A549 (cell line): Measurements from ENCODE around the gene SELENOM. TPM values are rescaled to one million over a fixed set of nuclear protein-coding genes. Genes with fewer than 3 reads are reported as not detected.

ENCODE experiments used
- ATAC-seq, 2 experiments: fragments of 200-7000 bp in 1 of 2; fragments of >200 bp in 1 of 2; cut with Nextera tagmentation in 1 of 2; cut with Tn5 transposase in 1 of 2; 3 replicates each; pipeline versions ENCODE4 v1.8.0 to v1.9.1; 2018 to 2020; ENCODE audit warnings: mild to moderate bottlenecking in 1 of 2, moderate library complexity in 1 of 2
- CTCF ChIA-PET: fragments of 300-600 bp; sonication (Branson Sonifier 250); formaldehyde crosslinking; extraction: SDS; loops from one replicate; lab custom pipeline; 2021; ENCODE audit warnings: antibody characterized with exemption, inconsistent platforms; lab: Yijun Ruan, JAX
- POLR2A ChIA-PET: fragments of 350-600 bp; formaldehyde crosslinking; extraction: SDS; loops from one replicate; lab custom pipeline; 2021; ENCODE audit warnings: antibody characterized with exemption, inconsistent platforms; lab: Yijun Ruan, JAX
- DNase-seq, 2 experiments: peaks; one replicate each; pipeline versions ENCODE4 v3.0.0 to v3.0.0-alpha.2; 2011 to 2016; ENCODE audit warnings: low read depth in 1 of 2, low spot score in 1 of 2
- FAIRE-seq: peaks from 2 replicates; lab custom pipeline; 2011; peaks lifted over from hg19 to GRCh38; lab: Jason Lieb, UNC
- H3K27ac ChIP-seq, 2 experiments: fragments of >200 bp; sonication (Bioruptor Twin); formaldehyde crosslinking; 3 replicates each; pipeline ENCODE4 v1.5.1; 2016 to 2017
- H3K4me1 ChIP-seq: fragments of >200 bp; sonication (Bioruptor Twin); formaldehyde crosslinking; 3 replicates; pipeline ENCODE4 v1.6.1; 2016
- H3K4me2 ChIP-seq: fragments of >200 bp; sonication (Bioruptor Twin); formaldehyde crosslinking; 3 replicates; pipeline ENCODE4 v1.6.1; 2016
- H3K4me3 ChIP-seq: fragments of >200 bp; sonication (Bioruptor Twin); formaldehyde crosslinking; 3 replicates; pipeline ENCODE4 v1.5.1; 2016
- H3K9me3 ChIP-seq: fragments of >200 bp; sonication (Bioruptor Twin); formaldehyde crosslinking; 3 replicates; pipeline ENCODE4 v1.6.1; 2016
- CBX2 ChIP-seq: fragments of 200-600 bp; sonication (generic); IDR thresholded peaks from 2 replicates; pipeline ENCODE4 v1.6.1; 2016; ENCODE audit warnings: low read depth, mild to moderate bottlenecking, borderline replicate concordance
- CEBPB ChIP-seq, 2 experiments: fragments of >200 bp in 1 of 2; sonication (Bioruptor Twin) in 1 of 2; formaldehyde crosslinking in 1 of 2; IDR thresholded peaks; 2 replicates each; pipeline ENCODE4 v1.6.1; 2012 to 2016
- CHD4 ChIP-seq: fragments of 200-600 bp; sonication (generic); IDR thresholded peaks from 2 replicates; pipeline ENCODE4 v1.6.1; 2016; ENCODE audit warnings: antibody characterized with exemption, mild to moderate bottlenecking, borderline replicate concordance
- CTCF ChIP-seq: fragments of >200 bp; sonication (Bioruptor Twin); formaldehyde crosslinking; IDR thresholded peaks from 3 replicates; pipeline ENCODE4 v1.5.1; 2016
- EHF ChIP-seq: fragments of 250-450 bp; sonication (Bioruptor Pico); IDR thresholded peaks from 2 replicates; pipeline ENCODE4 v1.5.0; 2020; ENCODE audit warnings: mild to moderate bottlenecking
- EHMT2 ChIP-seq: fragments of 200-600 bp; sonication (generic); IDR thresholded peaks from 2 replicates; pipeline ENCODE4 v1.6.1; 2016; ENCODE audit warnings: antibody characterized with exemption, low read depth, mild to moderate bottlenecking, moderate library complexity
- ELK1 ChIP-seq: fragments of 150-350 bp; IDR thresholded peaks from 2 replicates; pipeline ENCODE4 v1.6.1; 2014; ENCODE audit warnings: low read depth, mild to moderate bottlenecking, low read length
- ESRRA ChIP-seq: fragments of 150-350 bp; IDR thresholded peaks from 2 replicates; pipeline ENCODE4 v1.6.1; 2014; ENCODE audit warnings: mild to moderate bottlenecking, low read length, borderline replicate concordance
- FOSL2 ChIP-seq, 2 experiments: fragments of 450-650 bp in 1 of 2; fragments of >200 bp in 1 of 2; sonication (Bioruptor Twin) in 1 of 2; formaldehyde crosslinking; IDR thresholded peaks; 2 replicates each; pipeline versions ENCODE4 v1.5.0 to v1.6.1; 2016 to 2020; ENCODE audit warnings: mild to moderate bottlenecking in 1 of 2, moderate library complexity in 1 of 2
- HOXB13 ChIP-seq: fragments of 250-450 bp; sonication (Bioruptor Pico); IDR thresholded peaks from 2 replicates; pipeline ENCODE4 v1.5.0; 2020; ENCODE audit warnings: low read depth, mild to moderate bottlenecking, moderate library complexity
- MAZ ChIP-seq: fragments of 150-350 bp; IDR thresholded peaks from 2 replicates; pipeline ENCODE4 v1.6.1; 2014; ENCODE audit warnings: antibody characterized with exemption, low read depth, low read length, borderline replicate concordance
- NR3C1 ChIP-seq: fragments of >200 bp; sonication (Bioruptor Twin); formaldehyde crosslinking; IDR thresholded peaks from 3 replicates; pipeline ENCODE4 v1.6.1; 2017
- PBX3 ChIP-seq: IDR thresholded peaks from 2 replicates; pipeline ENCODE4 v1.6.1; 2012
- POLR2A ChIP-seq: IDR thresholded peaks from 2 replicates; pipeline ENCODE4 v1.6.1; 2012; ENCODE audit warnings: mild to moderate bottlenecking, low read length
- POLR2AphosphoS2 ChIP-seq: conservative IDR thresholded peaks from 2 replicates; pipeline ENCODE4 v1.6.1; 2012; ENCODE audit warnings: low read length, improper control_type of control experiment, inconsistent platforms
- RAD21 ChIP-seq, 2 experiments: fragments of >200 bp in 1 of 2; sonication (Bioruptor Twin) in 1 of 2; formaldehyde crosslinking in 1 of 2; IDR thresholded peaks in 1 of 2; conservative IDR thresholded peaks in 1 of 2; 2 replicates in 1 of 2; 3 replicates in 1 of 2; pipeline ENCODE4 v1.6.1; 2012 to 2018; ENCODE audit warnings: inconsistent platforms in 1 of 2
- RCOR1 ChIP-seq: fragments of 150-350 bp; IDR thresholded peaks from 2 replicates; pipeline ENCODE4 v1.6.1; 2014; ENCODE audit warnings: antibody characterized with exemption, low read length, low read depth
- SMC3 ChIP-seq: fragments of >200 bp; sonication (Bioruptor Twin); formaldehyde crosslinking; IDR thresholded peaks from 3 replicates; pipeline ENCODE4 v1.6.1; 2018; ENCODE audit warnings: inconsistent platforms
- SREBF2 ChIP-seq: fragments of 450-650 bp; IDR thresholded peaks from 2 replicates; pipeline ENCODE4 v1.6.1; 2014; ENCODE audit warnings: mild to moderate bottlenecking, moderate library complexity
- ZC3H11A ChIP-seq: fragments of 450-650 bp; IDR thresholded peaks from 2 replicates; pipeline ENCODE4 v1.6.1; 2014; ENCODE audit warnings: antibody characterized with exemption, mild to moderate bottlenecking
- ZFP36 ChIP-seq: fragments of 450-650 bp; IDR thresholded peaks from 2 replicates; pipeline ENCODE4 v1.6.1; 2014; ENCODE audit warnings: borderline replicate concordance; ENCODE audit not compliant: partially characterized antibody
- ZNF302 ChIP-seq: fragments of 250-450 bp; sonication (Bioruptor Pico); IDR thresholded peaks from 2 replicates; pipeline ENCODE4 v1.9.0; 2021; ENCODE audit warnings: inconsistent platforms, mild to moderate bottlenecking, moderate library complexity
- WGBS: methylation state at CpG from one replicate; pipeline ENCODE4 v1.1.6; 2017; ENCODE audit errors: missing lambda C conversion rate; 5-methylcytosine and 5-hydroxymethylcytosine counted together
- polyA plus RNA-seq, 4 experiments: library from polyadenylated mRNA; depleted of rRNA in 3 of 4; stranded (reverse); fragments of >200 nt; fragmentation: RNase III in 1 of 4; extraction: RNeasy Plus Mini Kit Qiagen cat#74134 plus additional on column Dnase treatment in 1 of 4; gene quantifications; 2 replicates in 3 of 4; 3 replicates in 1 of 4; pipeline ENCODE4 v1.2.3, GENCODE V29; 2011 to 2017

The SELENOM gene
- polyA plus RNA-seq, 2 of the 4 experiments (the other 2 are of a cell fraction) = 15.3 to 46.5 TPM

DNA sequence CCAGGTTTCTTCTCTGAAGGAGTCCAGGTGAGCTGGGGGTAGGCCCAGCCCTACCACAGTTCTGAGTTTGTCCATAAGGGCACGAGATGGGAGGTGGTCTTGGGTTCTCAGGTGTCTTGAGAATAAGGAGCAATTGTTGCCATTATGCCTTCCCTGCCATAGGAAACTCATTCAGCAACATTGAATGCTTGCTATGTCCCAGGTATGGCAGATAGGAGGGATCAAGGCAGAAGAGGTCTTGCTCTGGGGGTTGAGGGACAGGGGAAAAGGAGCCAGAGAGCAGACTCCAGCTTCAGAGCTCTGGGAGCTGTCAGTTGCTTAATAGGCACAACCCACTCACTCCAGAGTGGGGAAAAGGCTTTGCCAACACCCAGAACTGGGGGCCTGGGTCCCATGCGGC lies 4.3 kb downstream of the SELENOM start:
- WGBS = 83% methylated on average over 2 of the region's 2 CpGs
- POLR2A ChIA-PET = interaction anchor here (1.0 kb wide), 1 partner anchor 22 kb away, joined by 4 read pairs; the partner anchor contains the start of gene SMTN
- Histone ChIP-seq H3K4me2 (no peak overlapping the region), H3K4me3 (no peak overlapping the region)
- TF ChIP-seq HOXB13 = no peak
- TF ChIP-seq MAZ = no peak
- TF ChIP-seq ZNF302 = no peak
- no peak for TF ChIP-seq ELK1
- TF ChIP-seq RAD21 (conservative IDR thresholded peaks at IDR 0.05 in 1 of 2, IDR thresholded peaks at IDR 0.05 in 1 of 2) = no peak
- no peak for TF ChIP-seq SREBF2
- TF ChIP-seq EHF (CRISPR knock-in tag) = no peak
- TF ChIP-seq SMC3 = no peak
- TF ChIP-seq NR3C1 = no peak
- no peak for TF ChIP-seq EHMT2
- TF ChIP-seq CHD4 = no peak
- no peak for TF ChIP-seq POLR2A
- TF ChIP-seq CTCF = no peak
- no peak for TF ChIP-seq POLR2AphosphoS2
- TF ChIP-seq CBX2 = no peak
- TF ChIP-seq PBX3 = no peak
- no peak for TF ChIP-seq ZFP36
- TF ChIP-seq RCOR1 = no peak
- TF ChIP-seq ESRRA = no peak
- TF ChIP-seq, all 56 proteins: peak for 0
- no peak for ATAC-seq
- no peak for DNase-seq
- CTCF ChIA-PET = interaction anchor here (1.9 kb wide), 2 partner anchors 9 to 18 kb away, joined by 5 to 6 read pairs; no protein-coding TSS in a partner anchor
- H3K4me1 ChIP-seq = peaks cover 14% of the 10 kb centered on the region
- peak overlapping the region in 1 of 2 experiments; percentile 70; a peak in 3 of 6 replicates for H3K27ac ChIP-seq
- H3K9me3 ChIP-seq = no peaks in the 10 kb centered on the region
- no peak for FAIRE-seq

GRCh38 chr22:31102441-31103081 lies 4.8 kb downstream of the SELENOM start:
- Histone ChIP-seq H3K4me2 (peak overlapping the region; percentile 24), H3K27ac (peak overlapping the region in 1 of 2 experiments; percentile 70; a peak in 3 of 6 replicates), H3K4me3 (no peak overlapping the region), H3K4me1 (peaks cover 14% of the 10 kb centered on the region), H3K9me3 (no peaks in the 10 kb centered on the region)
- FAIRE-seq (no peak), ATAC-seq (peak; percentile 60 to 67), DNase-seq (peak in 1 of 2 experiments; percentile 57)
- TF ChIP-seq SMC3 = no peak
- peak in 1 of 2 experiments; percentile 29; a peak in 1 of 4 replicates for TF ChIP-seq CEBPB (IDR thresholded peaks at IDR 0.05)
- 0 out of 2 replicates have a peak, but pooled peaks have one; percentile 10 for TF ChIP-seq FOSL2 (IDR thresholded peaks at IDR 0.05)
- TF ChIP-seq FOSL2 (CRISPR knock-in tag; IDR thresholded peaks at IDR 0.05) = peak; percentile 58
- no peak for TF ChIP-seq NR3C1
- TF ChIP-seq ZC3H11A = no peak
- ChIA-PET CTCF (interaction anchor here (0.6 to 1.9 kb wide), 8 partner anchors 9 to 170 kb away, joined by 3 to 6 read pairs (median 4); no protein-coding TSS in a partner anchor), POLR2A (interaction anchor here (1.0 kb wide), 2 partner anchors 9 to 22 kb away, joined by 3 to 4 read pairs; partner anchors contain the start of gene SMTN)
- WGBS = 68% methylated on average over 7 of the region's 8 CpGs
